ENCODE data around the gene CDH12.
A peak's percentile ranks its signal among the peaks of the same experiment; 100 is the strongest.
"Not testable (repeated sequence)": the region's sequence is repeated elsewhere in the genome, so short reads cannot be mapped to it uniquely, and the experiment has no call there.

Gene CDH12

GRCh38 chr5:22432905-22433304 is 420.2 kb downstream of the CDH12 start:
- no peak for DNase-seq (ENCODE audit: low spot score)

- DNase-seq (ENCODE audit: low spot score) = no peak
Measured at GRCh38 chr5:22431840-22432239, 421.3 kb downstream of the CDH12 start.

DNA sequence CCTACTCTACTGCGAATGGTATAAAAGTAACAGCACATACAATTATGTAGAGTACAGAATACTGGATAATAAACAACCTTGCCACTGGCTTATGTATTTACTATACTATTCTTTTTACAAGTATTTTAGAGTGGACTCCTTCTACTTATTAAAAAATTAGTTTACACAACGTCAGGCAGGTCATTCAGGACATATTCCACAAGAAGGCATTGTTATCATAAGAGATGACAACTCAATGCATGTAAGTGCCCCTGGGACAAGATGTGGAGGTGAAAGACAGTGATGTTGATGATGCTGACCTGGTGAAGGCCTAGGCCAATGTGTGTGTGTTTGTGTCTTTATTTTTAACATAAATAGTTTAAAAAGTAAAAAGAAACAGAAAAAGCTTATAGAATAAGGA is 421.7 kb downstream of the CDH12 start:
- DNase-seq (ENCODE audit: low spot score) = no peak

GRCh38 chr5:22411554-22412349 is 441.4 kb downstream of the CDH12 start:
- no peak for DNase-seq (ENCODE audit: low spot score)

DNA sequence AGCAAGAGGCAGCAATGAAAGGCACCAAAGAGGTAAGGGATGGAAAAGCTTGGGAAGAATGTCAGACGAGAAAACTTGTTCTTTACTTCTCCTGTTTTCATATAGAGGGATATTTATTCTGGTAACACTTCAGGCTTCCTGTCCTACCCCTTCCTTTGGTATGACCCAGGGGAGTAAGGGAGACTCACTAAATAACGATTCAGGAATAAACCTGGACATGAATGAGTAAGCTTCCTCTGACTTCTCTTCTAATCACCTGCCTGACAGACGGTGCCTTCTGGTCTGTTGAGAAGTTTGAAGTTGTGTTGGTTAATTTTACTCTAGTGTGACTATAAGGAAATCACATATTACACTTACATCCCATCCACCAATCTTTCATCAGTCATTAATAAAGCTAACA is 461.2 kb downstream of the CDH12 start:
- no peak for DNase-seq (ENCODE audit: low spot score)

- DNase-seq (ENCODE audit: low spot score) = no peak
Measured at GRCh38 chr5:22390888-22391287, 462.3 kb downstream of the CDH12 start.

- no peak for DNase-seq (ENCODE audit: low spot score)
Measured at GRCh38 chr5:22372826-22373660, 480.1 kb downstream of the CDH12 start.

GRCh38 chr5:22372376-22372775 is 480.8 kb downstream of the CDH12 start:
- peak; percentile 1 for DNase-seq (ENCODE audit: low spot score)

- DNase-seq (ENCODE audit: low spot score) = no peak
Measured at GRCh38 chr5:22354956-22355355, 498.2 kb downstream of the CDH12 start.

- DNase-seq (ENCODE audit: low spot score) = no peak
Measured at GRCh38 chr5:22352493-22352892, 500.7 kb downstream of the CDH12 start.

DNA sequence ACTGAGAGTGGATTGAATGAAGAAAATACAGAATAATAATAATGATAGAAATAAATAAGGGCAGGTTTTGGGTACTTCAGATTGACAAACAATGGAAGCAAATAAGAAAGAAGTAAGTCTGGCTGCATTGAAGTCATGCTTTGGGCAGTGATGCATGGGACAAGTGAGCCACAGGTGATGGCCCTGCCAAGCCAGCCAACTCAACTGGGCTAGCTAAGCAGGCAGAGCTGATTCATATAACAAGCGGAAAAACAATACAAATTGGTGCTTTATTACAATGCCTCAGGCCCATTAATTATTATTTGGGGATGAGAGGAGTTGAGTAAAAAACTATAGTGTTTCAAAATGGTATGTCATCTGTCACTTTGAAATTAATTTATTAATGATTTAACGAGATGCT is 502.0 kb downstream of the CDH12 start:
- DNase-seq (ENCODE audit: low spot score) = no peak

DNA sequence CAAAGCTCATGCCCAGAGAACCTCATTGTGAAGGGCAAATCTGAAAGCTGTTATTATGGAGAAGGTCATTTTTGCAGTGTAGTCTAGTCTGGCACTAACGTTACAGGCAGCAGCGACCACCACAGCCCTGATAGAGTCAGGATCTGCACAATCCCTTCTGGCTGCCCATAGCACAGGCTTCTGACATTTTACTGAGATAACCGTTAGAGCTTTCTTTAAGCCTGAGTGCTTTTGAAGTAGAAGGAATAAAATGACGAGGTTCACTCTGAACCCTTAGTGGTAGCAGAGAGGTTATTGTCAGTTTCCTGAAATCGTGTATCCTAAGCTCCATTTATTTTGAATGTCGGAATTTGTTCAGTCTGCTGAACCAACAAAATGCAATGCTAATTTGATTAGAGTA is 505.1 kb downstream of the CDH12 start:
- DNase-seq (ENCODE audit: low spot score) = no peak

DNA sequence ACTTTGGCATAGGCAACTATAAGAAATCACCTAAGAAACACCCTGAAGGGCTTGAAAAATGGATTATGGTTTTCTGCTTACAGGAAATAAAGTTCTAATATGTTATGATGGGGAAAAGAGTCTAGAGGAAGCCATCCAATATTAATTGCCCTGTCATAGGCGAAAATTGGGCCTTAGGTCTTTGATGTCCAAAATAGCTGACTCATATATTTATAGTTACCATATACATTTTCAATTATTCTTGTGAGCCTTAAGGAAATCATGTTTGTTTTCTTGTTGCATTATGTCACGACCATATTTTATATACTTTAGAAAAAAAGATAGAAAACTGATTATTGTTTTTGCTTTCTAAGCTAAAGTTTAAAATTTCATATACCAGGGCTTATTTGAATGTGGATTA is 509.1 kb downstream of the CDH12 start:
- DNase-seq (ENCODE audit: low spot score) = no peak

- no peak for DNase-seq (ENCODE audit: low spot score)
Measured at GRCh38 chr5:22341406-22341805, 511.7 kb downstream of the CDH12 start.

DNA sequence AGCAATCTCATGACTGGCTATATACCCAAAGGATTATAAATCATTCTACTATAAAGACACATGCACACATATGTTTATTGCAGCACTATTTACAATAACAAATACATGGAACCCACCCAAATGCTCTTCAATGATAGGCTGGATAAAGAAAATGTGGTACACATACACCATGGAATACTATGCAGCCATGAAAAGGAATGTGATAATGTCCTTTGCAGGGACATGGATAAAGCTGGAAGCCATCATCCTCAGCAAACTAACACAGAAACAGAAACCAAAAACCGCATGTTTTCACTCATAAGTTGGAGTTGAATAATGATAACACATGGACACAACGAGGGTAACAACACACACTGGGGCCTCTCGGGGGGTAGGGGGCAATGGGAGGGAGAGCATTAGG is 520.2 kb downstream of the CDH12 start:
- DNase-seq (ENCODE audit: low spot score) = not testable (repeated sequence)

DNA sequence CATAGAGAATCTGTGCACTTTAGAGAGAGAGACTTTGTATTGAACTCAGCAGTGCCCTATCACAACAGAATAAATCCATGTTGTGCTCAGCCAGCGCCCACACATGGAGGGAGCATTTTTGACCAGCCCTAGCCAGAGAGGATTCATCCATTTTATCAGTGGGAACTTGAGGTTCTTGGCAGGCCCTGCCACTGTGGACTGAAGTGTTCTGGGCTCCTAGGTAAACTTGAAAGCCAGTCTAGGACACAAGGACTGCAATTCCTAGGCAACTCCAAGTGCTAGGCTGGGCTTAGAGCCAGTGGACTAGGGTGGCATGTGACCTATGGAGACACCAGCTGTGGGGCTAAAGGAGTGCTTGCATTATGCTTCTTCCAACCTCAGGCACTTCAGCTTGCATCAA is 523.5 kb downstream of the CDH12 start:
- DNase-seq (ENCODE audit: low spot score) = no peak

DNA sequence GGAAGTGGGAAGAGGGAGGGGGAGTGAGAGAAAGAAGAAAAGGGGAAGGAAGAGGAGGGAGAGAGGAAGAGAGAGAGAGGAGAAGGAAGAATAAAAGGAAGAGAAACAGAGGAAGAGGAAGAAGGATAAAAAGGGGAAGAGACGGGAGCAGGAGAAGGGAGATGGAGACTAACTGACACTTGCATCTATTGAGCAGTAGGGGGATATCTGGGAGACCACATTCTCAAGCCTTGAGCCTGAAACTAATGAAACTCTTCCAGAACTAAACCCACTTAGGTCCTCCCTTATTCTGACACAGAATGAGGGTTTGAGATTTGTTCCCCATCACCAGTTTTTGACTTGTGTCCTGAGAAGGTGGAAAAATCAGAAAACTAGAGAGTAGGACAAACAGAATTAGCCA is 533.3 kb downstream of the CDH12 start:
- no peak for DNase-seq (ENCODE audit: low spot score)

DNA sequence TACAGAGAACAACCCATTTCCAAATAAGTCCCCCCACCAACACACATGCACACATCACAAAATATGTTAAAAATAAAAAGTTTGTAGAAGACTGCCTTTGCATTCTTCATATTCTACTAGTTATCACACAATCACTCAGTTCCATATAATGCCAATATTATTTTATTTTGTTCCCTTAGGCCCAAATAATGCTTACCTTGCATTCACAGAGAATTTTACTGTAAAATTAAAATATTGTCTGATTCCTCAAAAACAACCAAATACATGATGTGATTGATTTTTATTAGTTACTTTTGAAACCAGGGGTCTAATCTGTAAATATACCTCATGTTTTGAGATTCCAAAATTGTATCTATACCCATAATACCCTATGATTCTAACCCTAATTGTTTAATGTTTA is 536.9 kb downstream of the CDH12 start:
- no peak for DNase-seq (ENCODE audit: low spot score)

DNA sequence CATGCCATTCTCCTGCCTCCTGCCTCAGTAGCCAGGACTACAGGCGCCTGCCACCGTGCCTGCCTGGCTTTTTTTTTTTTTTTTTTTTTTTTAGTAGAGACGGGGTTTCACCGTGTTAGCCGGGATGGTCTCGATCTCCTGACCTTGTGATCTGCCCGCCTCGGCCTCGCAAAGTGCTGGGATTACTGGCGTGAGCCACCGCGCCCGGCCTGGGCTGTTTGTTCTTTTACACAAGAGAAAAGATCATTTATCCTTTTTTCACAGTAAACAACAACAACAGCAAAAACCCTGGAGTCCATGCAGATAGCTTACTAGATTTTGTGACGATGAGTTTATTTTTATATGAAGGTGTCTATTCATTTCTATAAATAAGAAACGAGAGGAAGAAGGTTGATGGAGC is 538.1 kb downstream of the CDH12 start:
- not testable (repeated sequence) for DNase-seq (ENCODE audit: low spot score)

DNA sequence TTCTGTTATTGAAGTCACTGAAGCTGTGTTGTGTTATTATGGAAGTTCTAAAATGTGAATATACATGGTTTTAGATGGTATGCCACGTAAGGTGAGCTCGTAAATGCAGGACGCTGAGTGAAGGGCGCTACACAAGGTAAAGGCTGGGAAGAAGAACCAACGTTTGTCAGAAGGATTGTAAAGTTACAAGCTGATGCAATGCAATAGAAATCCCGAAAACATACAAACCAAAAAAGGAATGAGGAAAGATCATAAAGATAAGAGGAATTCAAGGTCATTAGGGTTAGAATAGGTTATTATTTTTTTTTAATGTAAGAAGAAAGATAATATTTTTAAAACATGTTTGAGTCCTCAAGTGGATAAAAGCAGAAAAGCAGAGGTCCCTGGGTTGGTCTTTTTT is 538.6 kb downstream of the CDH12 start:
- DNase-seq (ENCODE audit: low spot score) = no peak

DNA sequence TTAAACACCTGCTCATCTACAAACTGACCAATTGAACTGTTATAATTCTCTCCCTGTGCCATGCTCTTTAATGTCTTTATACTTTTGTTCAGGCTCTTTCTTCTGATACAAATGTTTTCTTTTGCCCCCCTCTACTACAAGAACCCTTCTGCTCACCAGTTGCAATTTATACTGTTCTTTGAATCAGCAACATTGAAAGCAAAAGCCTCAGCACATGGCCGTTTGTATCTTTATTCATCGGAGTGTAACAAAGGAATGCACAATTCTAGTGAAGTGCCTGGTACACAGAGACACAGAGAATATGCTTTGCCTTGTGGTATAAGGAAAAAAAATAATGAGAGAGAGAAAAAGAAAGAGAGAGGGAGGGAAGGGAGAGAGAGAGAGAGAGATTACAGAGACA is 547.1 kb downstream of the CDH12 start:
- no peak for DNase-seq (ENCODE audit: low spot score)

- no peak for DNase-seq (ENCODE audit: low spot score)
Measured at GRCh38 chr5:22295832-22296231, 557.3 kb downstream of the CDH12 start.

GRCh38 chr5:22293147-22293546 is 560.0 kb downstream of the CDH12 start:
- DNase-seq (ENCODE audit: low spot score) = no peak
